Measurements from ENCODE around the gene ETF1. TPM values are rescaled to one million over a fixed set of nuclear protein-coding genes. Genes with fewer than 3 reads are reported as not detected.
A peak's percentile ranks its signal among the peaks of the same experiment; 100 is the strongest.

The ETF1 gene
- total and polyA plus RNA-seq, 9 of the 15 experiments (the other 6 are each of a cell fraction or from before 2014, with no cell fraction given): 53.7 to 209 (median 164) TPM

GRCh38 chr5:138463419-138464007 is 79.5 kb downstream of the ETF1 start (continued):
- TF ChIP-seq TFAP4 (CRISPR knock-in tag; IDR thresholded peaks at IDR 0.05; ENCODE audit: borderline replicate concordance): no peak
- no peak for TF ChIP-seq MTA2 (IDR thresholded peaks at IDR 0.05; ENCODE audit: low read depth)
- TF ChIP-seq ZNF583 (CRISPR knock-in tag; IDR thresholded peaks at IDR 0.05): no peak
- no peak for TF ChIP-seq CREB5 (CRISPR knock-in tag; IDR thresholded peaks at IDR 0.05)
- TF ChIP-seq CTCF (IDR thresholded peaks at IDR 0.05 in 2 of 3, conservative IDR thresholded peaks at IDR 0.05 in 1 of 3; ENCODE audit: insufficient read depth in 2 of 3, low read depth in 1 of 3, low read length in 3 of 3): peak; percentile 52 to 65 (median 62)
- peak in 1 of 3 experiments; percentile 64 for TF ChIP-seq YY1 (IDR thresholded peaks at IDR 0.05; ENCODE audit: borderline replicate concordance in 1 of 3, control insufficient read depth in 1 of 3, extremely low read depth in 1 of 3, insufficient read depth in 3 of 3, insufficient read length in 1 of 3, insufficient replicate concordance in 2 of 3, low read depth in 1 of 3, low read length in 2 of 3)
- no peak for TF ChIP-seq HNRNPL (IDR thresholded peaks at IDR 0.05; ENCODE audit: low read depth, low read length)
- no peak for TF ChIP-seq ZBTB11 (CRISPR knock-in tag; IDR thresholded peaks at IDR 0.05)
- TF ChIP-seq FUS (optimal IDR thresholded peaks at IDR 0.05; ENCODE audit: low read depth, low read length): no peak
- no peak for TF ChIP-seq HNRNPK (IDR thresholded peaks at IDR 0.05; ENCODE audit: low read depth, low read length, poor library complexity, severe bottlenecking)
- TF ChIP-seq NBN (IDR thresholded peaks at IDR 0.05; ENCODE audit: low read depth): no peak
- TF ChIP-seq TCF3 (CRISPR knock-in tag; IDR thresholded peaks at IDR 0.05): no peak
- no peak for TF ChIP-seq KDM5B (IDR thresholded peaks at IDR 0.05; ENCODE audit: insufficient replicate concordance, low read depth, low read length)
- 0 out of 2 replicates have a peak, but pooled peaks have one; percentile 32 for TF ChIP-seq ZBTB26 (CRISPR knock-in tag; IDR thresholded peaks at IDR 0.05)
- TF ChIP-seq CREB3L1 (IDR thresholded peaks at IDR 0.05; ENCODE audit: borderline replicate concordance, low read depth): no peak
